IMR-90 (cell line): ENCODE data around the gene CDH23. TPM values are rescaled to one million over a fixed set of nuclear protein-coding genes. Genes with fewer than 3 reads are reported as not detected.

ENCODE experiments used
- ATAC-seq: fragments of 200-7000 bp; cut with Tn5 transposase; 2 replicates; pipeline ENCODE4 v1.9.1; 2020; ENCODE audit warnings: low read depth, mild to moderate bottlenecking, moderate library complexity
- BruUV-seq: library from RNA; stranded (reverse); fragments of 400-500 nt; replicated peaks from 2 replicates; lab custom pipeline; 2021; lab: Mats Ljungman, UMichigan
- CTCF ChIA-PET: fragments of 300-600 bp; formaldehyde crosslinking; extraction: SDS; loops from one replicate; lab custom pipeline; 2021; ENCODE audit warnings: antibody characterized with exemption; lab: Yijun Ruan, JAX
- POLR2A ChIA-PET: fragments of 300-600 bp; sonication (Branson Sonifier 250); formaldehyde crosslinking; loops from one replicate; lab custom pipeline; 2022; ENCODE audit warnings: antibody characterized with exemption; ENCODE audit not compliant: unreplicated experiment; lab: Charles Lee
- DNase-seq: peaks from one replicate; pipeline ENCODE4 v3.0.0; 2013
- H2AFZ ChIP-seq: replicated peaks from 2 replicates; pipeline ENCODE3; 2013; ENCODE audit warnings: low read length, mild to moderate bottlenecking; ENCODE audit not compliant: poor library complexity
- H2AK5ac ChIP-seq: 2 replicates; pipeline ENCODE4 v1.6.1; 2013; ENCODE audit warnings: low read depth, low read length, inconsistent platforms
- H2AK9ac ChIP-seq: replicated peaks from 2 replicates; pipeline ENCODE3; 2013; ENCODE audit warnings: mild to moderate bottlenecking, low read depth, low read length, moderate library complexity; ENCODE audit not compliant: poor library complexity
- H2BK120ac ChIP-seq: 2 replicates; pipeline ENCODE4 v1.6.1; 2013; ENCODE audit warnings: low read depth, low read length, inconsistent platforms
- H2BK15ac ChIP-seq: 3 replicates; pipeline ENCODE4 v1.6.1; 2013; ENCODE audit warnings: low read depth, low read length, inconsistent platforms
- H2BK20ac ChIP-seq: 2 replicates; pipeline ENCODE4 v1.6.1; 2013; ENCODE audit warnings: low read depth, mild to moderate bottlenecking, inconsistent platforms, low read length, moderate library complexity
- H2BK5ac ChIP-seq: 2 replicates; pipeline ENCODE4 v1.6.1; 2013; ENCODE audit warnings: mild to moderate bottlenecking, low read depth, low read length, inconsistent platforms; ENCODE audit not compliant: poor library complexity, severe bottlenecking
- H3K14ac ChIP-seq: replicated peaks from 2 replicates; pipeline ENCODE4 v1.6.1; 2013; ENCODE audit warnings: low read depth, low read length, inconsistent platforms
- H3K18ac ChIP-seq: 2 replicates; pipeline ENCODE4 v1.6.1; 2013; ENCODE audit warnings: low read depth, low read length, control low read depth
- H3K23ac ChIP-seq: 2 replicates; pipeline ENCODE4 v1.6.1; 2013; ENCODE audit warnings: low read depth, low read length, inconsistent platforms
- H3K27ac ChIP-seq: 2 replicates; pipeline ENCODE4 v1.5.1; 2013; ENCODE audit warnings: mild to moderate bottlenecking, control low read depth, low read length; ENCODE audit not compliant: insufficient read depth
- H3K27me3 ChIP-seq: 2 replicates; pipeline ENCODE4 v1.6.1; 2013; ENCODE audit warnings: low read length; ENCODE audit not compliant: control insufficient read depth, insufficient read depth
- H3K36me3 ChIP-seq: 2 replicates; pipeline ENCODE4 v1.6.1; 2013; ENCODE audit warnings: low read length, mixed read lengths; ENCODE audit not compliant: control insufficient read depth, insufficient read depth
- H3K4ac ChIP-seq: 2 replicates; pipeline ENCODE4 v1.6.1; 2013; ENCODE audit warnings: low read depth, low read length, inconsistent platforms
- H3K4me1 ChIP-seq: 2 replicates; pipeline ENCODE4 v1.6.1; 2013; ENCODE audit warnings: low read length, mixed read lengths; ENCODE audit not compliant: control insufficient read depth, insufficient read depth
- H3K4me2 ChIP-seq: 2 replicates; pipeline ENCODE4 v1.6.1; 2013; ENCODE audit warnings: low read depth, mild to moderate bottlenecking, control low read depth, low read length, moderate library complexity
- H3K4me3 ChIP-seq: 2 replicates; pipeline ENCODE4 v1.5.1; 2013; ENCODE audit warnings: low read depth, mild to moderate bottlenecking, control low read depth, low read length, moderate library complexity; ENCODE audit not compliant: insufficient read depth
- H3K56ac ChIP-seq: 2 replicates; pipeline ENCODE4 v1.6.1; 2013; ENCODE audit warnings: low read length, inconsistent platforms; ENCODE audit not compliant: insufficient read depth; ENCODE audit errors: extremely low read depth
- H3K79me1 ChIP-seq, 2 experiments: 2 replicates each; pipeline ENCODE4 v1.6.1; 2013; ENCODE audit warnings: low read length in 2 of 2, inconsistent platforms in 1 of 2, low read depth in 1 of 2
- H3K9ac ChIP-seq: 2 replicates; pipeline ENCODE4 v1.6.1; 2013; ENCODE audit warnings: low read depth, low read length, control low read depth
- H3K9me1 ChIP-seq: 2 replicates; pipeline ENCODE4 v1.6.1; 2013; ENCODE audit warnings: low read length, inconsistent platforms; ENCODE audit not compliant: insufficient read depth
- H3K9me3 ChIP-seq: 2 replicates; pipeline ENCODE4 v1.6.1; 2013; ENCODE audit warnings: low read length; ENCODE audit not compliant: control insufficient read depth, insufficient read depth
- H4K20me1 ChIP-seq: 2 replicates; pipeline ENCODE4 v1.6.1; 2013; ENCODE audit warnings: low read length, inconsistent platforms; ENCODE audit not compliant: insufficient read depth
- H4K5ac ChIP-seq: 2 replicates; pipeline ENCODE4 v1.6.1; 2013; ENCODE audit warnings: mild to moderate bottlenecking, low read depth, low read length, control low read depth
- H4K8ac ChIP-seq, 2 experiments: 2 replicates each; pipeline ENCODE4 v1.6.1; 2013; ENCODE audit warnings: low read depth in 2 of 2, low read length in 2 of 2, control low read depth in 1 of 2, inconsistent platforms in 1 of 2
- H4K91ac ChIP-seq: 2 replicates; pipeline ENCODE4 v1.6.1; 2013; ENCODE audit warnings: low read depth, low read length, inconsistent platforms; ENCODE audit not compliant: insufficient read depth
- BHLHE40 ChIP-seq: fragments of 150-350 bp; IDR thresholded peaks from 2 replicates; pipeline ENCODE4 v1.6.1; 2016; ENCODE audit warnings: mild to moderate bottlenecking, low read depth, low read length
- FOS ChIP-seq: fragments of 150-350 bp; IDR thresholded peaks from 2 replicates; pipeline ENCODE4 v1.6.1; 2016; ENCODE audit warnings: low read depth, low read length
- MAFK ChIP-seq: IDR thresholded peaks from 2 replicates; pipeline ENCODE4 v1.6.1; 2012; ENCODE audit warnings: low read depth, low read length, improper control_type of control experiment
- MAZ ChIP-seq: IDR thresholded peaks from 2 replicates; pipeline ENCODE4 v1.6.1; 2012; ENCODE audit warnings: low read depth, mild to moderate bottlenecking, low read length, improper control_type of control experiment, moderate library complexity, borderline replicate concordance
- MXI1 ChIP-seq: IDR thresholded peaks from 2 replicates; pipeline ENCODE4 v1.6.1; 2012; ENCODE audit warnings: low read depth, mild to moderate bottlenecking, low read length, moderate library complexity, borderline replicate concordance
- NFE2L2 ChIP-seq: fragments of 150-350 bp; IDR thresholded peaks from 2 replicates; pipeline ENCODE4 v1.6.1; 2016; ENCODE audit warnings: low read depth, mild to moderate bottlenecking, low read length
- POLR2A ChIP-seq: IDR thresholded peaks from 2 replicates; pipeline ENCODE4 v1.6.1; 2012; ENCODE audit warnings: mild to moderate bottlenecking, low read depth, low read length
- RCOR1 ChIP-seq: IDR thresholded peaks from 2 replicates; pipeline ENCODE4 v1.6.1; 2012; ENCODE audit warnings: mild to moderate bottlenecking, low read length, improper control_type of control experiment; ENCODE audit not compliant: insufficient replicate concordance
- RFX5 ChIP-seq: IDR thresholded peaks from 2 replicates; pipeline ENCODE4 v1.8.0; 2012; ENCODE audit warnings: low read depth, mild to moderate bottlenecking, low read length, moderate library complexity
- SMC3 ChIP-seq: fragments of 150-350 bp; IDR thresholded peaks from 2 replicates; pipeline ENCODE4 v1.6.1; 2016; ENCODE audit warnings: low read depth, mild to moderate bottlenecking, antibody characterized with exemption, low read length, moderate library complexity
- WGBS, 2 experiments: methylation state at CpG; one replicate each; pipeline versions ENCODE4 v1.1.5 to v1.1.7; 2013; ENCODE audit warnings: missing lambda C conversion rate in 2 of 2; ENCODE audit not compliant: insufficient read length in 1 of 2; ENCODE audit errors: extremely low coverage in 2 of 2; 5-methylcytosine and 5-hydroxymethylcytosine counted together
- dilution Hi-C: fragments of 300-500 bp; cut with HindIII; formaldehyde crosslinking; loops from one replicate; pipeline ENCODE4 v1.14.3; 2018; ENCODE audit warnings: low sequenced_read_pairs; ENCODE audit not compliant: unreplicated experiment
- in situ Hi-C: fragments of 300-500 bp; cut with MboI; formaldehyde crosslinking; loops from 3 replicates; pipeline ENCODE4 v1.14.3; 2019; ENCODE audit warnings: low sequenced_read_pairs, inconsistent platforms, mixed read lengths
- intact Hi-C: fragments of 100-400 bp; cut with micrococcal nuclease; formaldehyde crosslinking; loops from 2 replicates; pipeline ENCODE4 v1.10.0; 2022
- polyA plus RNA-seq, 3 experiments: library from polyadenylated mRNA; depleted of rRNA; stranded (reverse); fragments of >200 nt; gene quantifications; 2 replicates each; pipeline ENCODE4 v1.2.3, GENCODE V29; 2012; ENCODE audit warnings: low replicate concordance in 1 of 3
- total RNA-seq: library from RNA; depleted of rRNA; stranded (reverse); fragments of >200 nt; gene quantifications from 2 replicates; pipeline ENCODE4 v1.2.3, GENCODE V29; 2012
- TF ChIP-seq, protein P1 (sequence below): fragments of 150-350 bp; IDR thresholded peaks from 2 replicates; pipeline ENCODE4 v1.6.1; 2017; ENCODE audit warnings: mild to moderate bottlenecking, antibody characterized with exemption, low read length, low read depth
- TF ChIP-seq, protein P2 (sequence below): conservative IDR thresholded peaks from 2 replicates; pipeline ENCODE4 v1.5.1; 2012; ENCODE audit warnings: mild to moderate bottlenecking, low read depth, low read length, improper control_type of control experiment
- TF ChIP-seq, protein P3 (sequence below): fragments of 150-350 bp; IDR thresholded peaks from 2 replicates; pipeline ENCODE4 v1.6.1; 2016; ENCODE audit warnings: low read depth, mild to moderate bottlenecking, low read length, moderate library complexity, borderline replicate concordance

The CDH23 gene
- total and polyA plus RNA-seq, 2 of the 4 experiments (the other 2 are of a cell fraction), result under 0.01 to 0.03 TPM

DNA sequence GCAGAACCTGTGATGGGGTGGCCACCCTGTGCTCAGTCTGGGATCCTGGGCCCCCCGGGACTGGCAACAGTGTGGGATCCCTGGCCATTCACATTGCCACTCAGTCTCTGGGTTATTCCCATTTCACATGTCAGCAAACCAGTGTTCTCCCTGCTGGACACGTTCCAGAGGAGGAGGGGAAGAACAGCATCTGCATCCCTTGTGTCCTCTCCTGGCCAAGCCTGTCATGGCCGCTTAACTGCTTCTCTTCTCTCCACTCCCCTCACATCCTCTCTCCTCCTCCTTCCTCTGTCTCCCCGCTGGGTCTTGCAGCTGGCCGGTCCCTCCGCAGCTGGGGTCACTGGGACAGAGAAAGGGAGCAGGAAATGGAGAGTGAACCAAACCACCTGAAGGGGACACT is 248.5 kb downstream of the CDH23 start:
- in situ Hi-C loops, result no loop called here
- H3K27me3 ChIP-seq, result peaks cover 46% of the 10 kb centered on the region; the same call in 1 of the 2 replicates
- ChIA-PET CTCF (no interaction called here), POLR2A (no interaction called here)
- no peak overlapping the region for H2BK5ac ChIP-seq
- no peak overlapping the region for H3K23ac ChIP-seq
- no peak overlapping the region for H2BK15ac ChIP-seq
- H3K4me3 ChIP-seq, result no peak overlapping the region
- no peak overlapping the region for H2AK9ac ChIP-seq
- no peaks in the 10 kb centered on the region for H3K4me1 ChIP-seq
- no peak overlapping the region for H3K4me2 ChIP-seq
- no peak overlapping the region for H3K4ac ChIP-seq
- H2BK120ac ChIP-seq, result no peak overlapping the region
- H3K56ac ChIP-seq, result no peak overlapping the region
- no peak overlapping the region for H3K18ac ChIP-seq
- no peak overlapping the region for H2BK20ac ChIP-seq
- WGBS, 2 experiments, result no CpG with 5 or more reads among the region's 6 CpGs
- H4K8ac ChIP-seq, result no peak overlapping the region
- no peaks in the 10 kb centered on the region for H3K9me1 ChIP-seq
- no peak for TF ChIP-seq NFE2L2
- TF ChIP-seq FOS, result no peak
- TF ChIP-seq MAFK, result no peak
- no peak for TF ChIP-seq MAZ
- TF ChIP-seq BHLHE40, result no peak
- no peak for TF ChIP-seq MXI1
- TF ChIP-seq, protein P1, sequence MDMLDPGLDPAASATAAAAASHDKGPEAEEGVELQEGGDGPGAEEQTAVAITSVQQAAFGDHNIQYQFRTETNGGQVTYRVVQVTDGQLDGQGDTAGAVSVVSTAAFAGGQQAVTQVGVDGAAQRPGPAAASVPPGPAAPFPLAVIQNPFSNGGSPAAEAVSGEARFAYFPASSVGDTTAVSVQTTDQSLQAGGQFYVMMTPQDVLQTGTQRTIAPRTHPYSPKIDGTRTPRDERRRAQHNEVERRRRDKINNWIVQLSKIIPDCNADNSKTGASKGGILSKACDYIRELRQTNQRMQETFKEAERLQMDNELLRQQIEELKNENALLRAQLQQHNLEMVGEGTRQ, result no peak
- TF ChIP-seq POLR2A, result no peak
- no peak for TF ChIP-seq SMC3
- no peak for TF ChIP-seq RCOR1
- no peak for TF ChIP-seq RFX5
- TF ChIP-seq, protein P2, sequence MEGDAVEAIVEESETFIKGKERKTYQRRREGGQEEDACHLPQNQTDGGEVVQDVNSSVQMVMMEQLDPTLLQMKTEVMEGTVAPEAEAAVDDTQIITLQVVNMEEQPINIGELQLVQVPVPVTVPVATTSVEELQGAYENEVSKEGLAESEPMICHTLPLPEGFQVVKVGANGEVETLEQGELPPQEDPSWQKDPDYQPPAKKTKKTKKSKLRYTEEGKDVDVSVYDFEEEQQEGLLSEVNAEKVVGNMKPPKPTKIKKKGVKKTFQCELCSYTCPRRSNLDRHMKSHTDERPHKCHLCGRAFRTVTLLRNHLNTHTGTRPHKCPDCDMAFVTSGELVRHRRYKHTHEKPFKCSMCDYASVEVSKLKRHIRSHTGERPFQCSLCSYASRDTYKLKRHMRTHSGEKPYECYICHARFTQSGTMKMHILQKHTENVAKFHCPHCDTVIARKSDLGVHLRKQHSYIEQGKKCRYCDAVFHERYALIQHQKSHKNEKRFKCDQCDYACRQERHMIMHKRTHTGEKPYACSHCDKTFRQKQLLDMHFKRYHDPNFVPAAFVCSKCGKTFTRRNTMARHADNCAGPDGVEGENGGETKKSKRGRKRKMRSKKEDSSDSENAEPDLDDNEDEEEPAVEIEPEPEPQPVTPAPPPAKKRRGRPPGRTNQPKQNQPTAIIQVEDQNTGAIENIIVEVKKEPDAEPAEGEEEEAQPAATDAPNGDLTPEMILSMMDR, result no peak
- TF ChIP-seq, protein P3, sequence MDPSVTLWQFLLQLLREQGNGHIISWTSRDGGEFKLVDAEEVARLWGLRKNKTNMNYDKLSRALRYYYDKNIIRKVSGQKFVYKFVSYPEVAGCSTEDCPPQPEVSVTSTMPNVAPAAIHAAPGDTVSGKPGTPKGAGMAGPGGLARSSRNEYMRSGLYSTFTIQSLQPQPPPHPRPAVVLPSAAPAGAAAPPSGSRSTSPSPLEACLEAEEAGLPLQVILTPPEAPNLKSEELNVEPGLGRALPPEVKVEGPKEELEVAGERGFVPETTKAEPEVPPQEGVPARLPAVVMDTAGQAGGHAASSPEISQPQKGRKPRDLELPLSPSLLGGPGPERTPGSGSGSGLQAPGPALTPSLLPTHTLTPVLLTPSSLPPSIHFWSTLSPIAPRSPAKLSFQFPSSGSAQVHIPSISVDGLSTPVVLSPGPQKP, result no peak
- H3K9me3 ChIP-seq, result no peaks in the 10 kb centered on the region
- no peak overlapping the region for H3K9ac ChIP-seq
- no peak overlapping the region for H4K91ac ChIP-seq
- no peak overlapping the region for H2AK5ac ChIP-seq
- H2AFZ ChIP-seq, result no peak overlapping the region
- intact Hi-C loops, result no loop called here
- no TSS peak for BruUV-seq
- no peaks in the 10 kb centered on the region for H3K79me1 ChIP-seq
- DNase-seq, result no peak
- H4K5ac ChIP-seq, result no peak overlapping the region
- H3K36me3 ChIP-seq, result no peaks in the 10 kb centered on the region
- no peak overlapping the region for H3K14ac ChIP-seq
- dilution Hi-C loops, result no loop called here
- no peak for ATAC-seq
- H4K20me1 ChIP-seq, result no peaks in the 10 kb centered on the region
- no peak overlapping the region for H3K27ac ChIP-seq
